Measurements from ENCODE around the gene HPRT1.
"Not testable (repeated sequence)": the region's sequence is repeated elsewhere in the genome, so short reads cannot be mapped to it uniquely, and the experiment has no call there.

The HPRT1 gene, protein sequence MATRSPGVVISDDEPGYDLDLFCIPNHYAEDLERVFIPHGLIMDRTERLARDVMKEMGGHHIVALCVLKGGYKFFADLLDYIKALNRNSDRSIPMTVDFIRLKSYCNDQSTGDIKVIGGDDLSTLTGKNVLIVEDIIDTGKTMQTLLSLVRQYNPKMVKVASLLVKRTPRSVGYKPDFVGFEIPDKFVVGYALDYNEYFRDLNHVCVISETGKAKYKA

DNA sequence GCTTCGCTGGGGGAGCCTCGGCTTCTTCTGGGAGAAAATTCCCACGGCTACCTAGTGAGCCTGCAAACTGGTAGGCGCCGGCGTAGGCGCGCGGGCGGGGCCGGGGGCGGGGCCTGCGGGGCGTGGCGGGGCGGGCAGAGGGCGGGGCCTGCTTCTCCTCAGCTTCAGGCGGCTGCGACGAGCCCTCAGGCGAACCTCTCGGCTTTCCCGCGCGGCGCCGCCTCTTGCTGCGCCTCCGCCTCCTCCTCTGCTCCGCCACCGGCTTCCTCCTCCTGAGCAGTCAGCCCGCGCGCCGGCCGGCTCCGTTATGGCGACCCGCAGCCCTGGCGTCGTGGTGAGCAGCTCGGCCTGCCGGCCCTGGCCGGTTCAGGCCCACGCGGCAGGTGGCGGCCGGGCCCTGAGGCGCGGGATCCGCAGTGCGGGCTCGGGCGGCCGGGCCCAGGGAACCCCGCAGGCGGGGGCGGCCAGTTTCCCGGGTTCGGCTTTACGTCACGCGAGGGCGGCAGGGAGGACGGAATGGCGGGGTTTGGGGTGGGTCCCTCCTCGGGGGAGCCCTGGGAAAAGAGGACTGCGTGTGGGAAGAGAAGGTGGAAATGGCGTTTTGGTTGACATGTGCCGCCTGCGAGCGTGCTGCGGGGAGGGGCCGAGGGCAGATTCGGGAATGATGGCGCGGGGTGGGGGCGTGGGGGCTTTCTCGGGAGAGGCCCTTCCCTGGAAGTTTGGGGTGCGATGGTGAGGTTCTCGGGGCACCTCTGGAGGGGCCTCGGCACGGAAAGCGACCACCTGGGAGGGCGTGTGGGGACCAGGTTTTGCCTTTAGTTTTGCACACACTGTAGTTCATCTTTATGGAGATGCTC, at the start of gene HPRT1:
Gene HPRT1, plus strand, starts transcription at position 161 of the 857 bp plus-strand sequence. Its CDS starts 147 bp downstream, at position 308.
- DNase-seq (ENCODE audit: low read depth): peak; percentile 85

GRCh38 chrX:134416087-134416486, 43.9 kb upstream of the HPRT1 start:
- DNase-seq (ENCODE audit: low read depth): no peak

DNA sequence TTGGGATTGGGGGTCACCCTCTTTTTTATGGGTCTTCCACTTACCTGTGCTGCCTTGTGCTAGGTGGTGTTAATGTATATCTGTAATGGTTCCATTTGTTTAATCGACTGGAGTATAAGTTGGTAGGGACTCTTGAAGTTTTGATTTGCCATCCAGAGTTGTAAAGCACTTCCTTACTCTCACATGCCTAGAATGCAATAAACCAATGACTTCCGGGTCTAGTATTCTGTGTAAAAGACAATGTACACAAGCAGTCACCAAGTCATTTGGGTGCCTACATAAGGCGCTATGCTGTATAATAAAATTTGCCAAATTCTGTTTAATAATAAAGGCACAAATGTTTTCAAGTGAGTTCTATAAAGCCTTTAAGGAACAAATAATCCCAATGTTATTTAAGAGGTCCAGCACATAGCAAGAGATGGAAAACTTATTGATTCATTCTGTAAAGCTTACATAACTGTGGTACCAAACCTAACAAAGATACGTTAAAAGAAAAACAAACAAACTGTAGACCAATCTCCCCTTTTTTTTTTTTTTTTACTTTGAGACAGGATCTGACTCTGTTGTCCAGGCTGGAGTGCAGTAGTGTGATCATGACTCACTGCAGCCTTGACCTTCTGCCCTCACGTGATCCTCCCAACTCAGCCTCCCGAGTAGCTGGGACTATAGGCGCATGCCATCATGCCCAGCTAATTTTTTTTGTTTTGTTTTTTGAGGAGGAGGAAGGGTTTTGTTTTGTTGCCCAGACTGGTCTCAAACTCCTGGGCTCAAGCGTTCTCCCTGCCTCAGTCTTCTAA, 41.5 kb upstream of the HPRT1 start:
- DNase-seq (ENCODE audit: low read depth): peak; percentile 17

- no peak for DNase-seq (ENCODE audit: low read depth)
Observed at GRCh38 chrX:134419784-134420183, 40.2 kb upstream of the HPRT1 start.

DNA sequence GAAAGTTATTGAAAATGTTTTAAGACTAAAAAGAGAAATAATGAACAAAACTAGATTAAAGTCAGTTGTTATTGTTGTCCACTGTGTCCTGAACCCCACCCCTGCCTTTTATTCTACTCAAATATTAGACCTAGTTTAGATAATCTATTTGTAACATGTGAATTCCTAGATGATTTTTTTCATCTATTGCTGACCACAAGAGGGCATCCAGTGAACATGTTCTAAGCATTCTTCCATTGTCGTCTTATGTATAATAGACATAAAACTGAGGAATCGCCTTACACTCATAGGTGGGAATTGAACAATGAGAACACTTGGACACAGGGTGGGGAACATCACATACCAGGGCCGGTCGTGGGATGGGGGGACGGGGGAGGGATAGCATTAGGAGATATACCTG, 36.4 kb upstream of the HPRT1 start:
- DNase-seq (ENCODE audit: low read depth): peak; percentile 41

DNA sequence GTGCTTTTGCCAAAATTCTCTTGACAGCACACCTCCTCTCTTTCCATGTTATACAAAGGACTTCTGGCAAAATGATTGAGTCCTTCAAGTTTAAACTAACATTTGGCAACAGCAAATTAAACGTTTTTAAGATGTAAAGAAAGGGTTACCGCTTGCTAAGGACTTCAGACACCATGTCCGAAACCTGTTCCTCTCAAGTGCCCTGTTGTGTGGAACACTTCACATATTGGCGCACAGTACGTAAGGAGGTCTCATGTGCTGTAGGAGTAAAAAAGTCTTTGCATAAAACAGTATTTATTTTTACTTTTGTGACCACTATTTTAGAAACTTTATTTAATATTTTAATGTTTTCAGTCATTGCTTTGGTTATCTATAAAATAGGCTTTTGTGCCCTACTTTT, 33.7 kb upstream of the HPRT1 start:
- no peak for DNase-seq (ENCODE audit: low read depth)

DNA sequence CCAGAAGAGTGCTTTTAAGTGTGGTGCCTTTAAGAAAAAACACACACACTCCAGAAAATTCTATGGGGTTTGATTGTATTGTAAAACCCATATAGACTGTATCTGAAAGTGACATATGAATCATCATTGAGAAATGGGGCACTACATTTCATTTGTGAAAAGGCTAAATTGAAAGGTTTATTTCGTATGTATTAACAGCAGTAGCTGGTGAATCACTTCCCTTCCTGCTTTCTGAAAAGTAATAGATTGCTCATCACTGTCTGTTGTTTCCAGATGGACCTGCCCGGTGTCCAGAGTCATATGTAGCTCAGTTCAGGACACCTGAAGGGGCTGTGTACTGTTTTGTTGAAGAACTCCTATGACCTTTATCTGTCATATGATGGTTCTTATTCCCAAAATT, 28.1 kb upstream of the HPRT1 start:
- peak; percentile 69 for DNase-seq (ENCODE audit: low read depth)

DNA sequence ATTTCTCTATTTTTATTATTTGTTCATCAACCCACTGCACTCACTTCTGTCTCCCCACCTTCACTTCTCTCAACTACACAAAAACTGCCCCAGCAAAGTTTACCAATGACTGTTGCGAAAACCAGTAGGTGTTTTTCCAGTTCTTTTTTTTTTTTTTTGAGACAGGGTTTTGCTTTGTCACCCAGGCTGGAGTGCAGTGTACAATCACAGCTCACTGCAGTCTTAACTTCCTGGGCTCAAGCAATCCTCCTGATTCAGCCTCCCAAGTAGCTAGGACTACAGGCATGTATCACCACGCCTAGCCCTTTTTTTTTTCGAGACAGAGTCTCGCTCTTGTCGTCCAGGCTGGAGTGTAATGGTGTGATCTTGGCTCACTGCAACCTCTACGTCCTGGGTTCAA, 24.1 kb upstream of the HPRT1 start:
- DNase-seq (ENCODE audit: low read depth): no peak

GRCh38 chrX:134443020-134443419, 16.9 kb upstream of the HPRT1 start:
- DNase-seq (ENCODE audit: low read depth): no peak

DNA sequence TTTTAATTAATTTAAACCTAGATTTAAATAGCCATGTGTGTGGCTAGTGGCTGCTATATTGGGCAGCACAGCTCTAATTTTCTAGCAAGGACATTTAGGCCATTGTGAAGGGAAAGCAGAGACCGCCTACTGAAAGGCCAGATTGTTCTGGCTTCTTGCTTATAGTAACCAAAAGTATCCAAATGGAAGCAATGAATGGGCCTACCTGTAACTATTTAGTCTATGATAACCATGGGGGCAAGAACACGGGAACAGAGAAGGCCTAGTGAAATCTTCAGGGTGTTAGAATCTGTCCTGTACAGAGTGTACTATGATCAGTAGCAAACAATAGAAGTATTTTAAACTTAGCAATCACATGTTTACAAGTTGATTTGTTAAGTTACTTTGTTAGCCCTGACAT, 16.5 kb upstream of the HPRT1 start:
- DNase-seq (ENCODE audit: low read depth): no peak

DNA sequence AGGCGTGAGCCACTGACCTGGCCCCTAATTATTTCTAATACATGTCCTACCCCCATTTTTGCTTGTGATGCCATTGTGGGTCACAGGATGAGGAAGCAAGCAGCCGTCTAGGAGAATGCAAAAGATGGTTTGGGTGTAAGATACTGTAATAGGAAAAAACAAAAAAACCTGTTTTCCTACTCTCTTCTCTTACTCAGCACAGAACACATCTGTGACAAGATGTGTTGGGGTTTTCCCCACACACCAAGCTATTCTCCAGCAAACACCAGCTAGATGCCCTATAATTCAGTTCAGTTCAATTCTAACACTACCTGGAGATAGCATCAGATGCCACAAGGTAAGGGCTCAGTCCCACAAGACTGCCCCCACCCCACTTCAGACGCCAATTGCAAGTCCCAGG, 15.3 kb upstream of the HPRT1 start:
- no peak for DNase-seq (ENCODE audit: low read depth)

DNA sequence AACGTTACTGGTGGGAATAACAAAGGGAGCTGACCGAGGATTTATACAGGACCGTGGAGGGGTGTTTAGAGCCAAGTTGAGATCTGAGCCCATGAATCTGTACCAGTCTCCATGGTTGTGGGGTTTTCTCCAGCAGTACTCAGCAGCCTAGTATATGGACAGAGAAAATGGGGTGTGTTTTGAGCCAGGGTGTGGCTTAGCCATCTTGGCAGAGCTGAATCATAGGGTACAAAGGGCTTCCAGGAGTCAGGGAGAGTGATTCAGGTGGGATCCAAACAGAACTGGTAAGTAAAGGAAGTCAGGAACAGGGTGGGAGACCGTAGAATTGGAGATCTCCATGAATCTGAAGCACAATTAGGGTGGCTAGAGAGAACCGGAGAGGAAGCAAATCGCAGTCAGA, 7.4 kb upstream of the HPRT1 start:
- no peak for DNase-seq (ENCODE audit: low read depth)

GRCh38 chrX:134453631-134454030, 6.3 kb upstream of the HPRT1 start:
- DNase-seq (ENCODE audit: low read depth): no peak

GRCh38 chrX:134454506-134454905, 5.5 kb upstream of the HPRT1 start:
- DNase-seq (ENCODE audit: low read depth): no peak

- no peak for DNase-seq (ENCODE audit: low read depth)
Observed at GRCh38 chrX:134457708-134458107, 2.3 kb upstream of the HPRT1 start.

GRCh38 chrX:134459683-134460004, 321 bp upstream of the HPRT1 start:
- DNase-seq (ENCODE audit: low read depth): no peak

DNA sequence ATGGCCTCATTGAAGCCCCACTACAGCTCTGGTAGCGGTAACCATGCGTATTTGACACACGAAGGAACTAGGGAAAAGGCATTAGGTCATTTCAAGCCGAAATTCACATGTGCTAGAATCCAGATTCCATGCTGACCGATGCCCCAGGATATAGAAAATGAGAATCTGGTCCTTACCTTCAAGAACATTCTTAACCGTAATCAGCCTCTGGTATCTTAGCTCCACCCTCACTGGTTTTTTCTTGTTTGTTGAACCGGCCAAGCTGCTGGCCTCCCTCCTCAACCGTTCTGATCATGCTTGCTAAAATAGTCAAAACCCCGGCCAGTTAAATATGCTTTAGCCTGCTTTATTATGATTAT, 876 bp downstream of the HPRT1 start:
- peak; percentile 23 for DNase-seq (ENCODE audit: low read depth)

- no peak for DNase-seq (ENCODE audit: low read depth)
Observed at GRCh38 chrX:134461437-134461836, 1.5 kb downstream of the HPRT1 start.

- DNase-seq (ENCODE audit: low read depth): no peak
Observed at GRCh38 chrX:134462927-134463326, 3.0 kb downstream of the HPRT1 start.

GRCh38 chrX:134464453-134464852, 4.5 kb downstream of the HPRT1 start:
- DNase-seq (ENCODE audit: low read depth): not testable (repeated sequence)

- peak; percentile 51 for DNase-seq (ENCODE audit: low read depth)
Observed at GRCh38 chrX:134469486-134469885, 9.5 kb downstream of the HPRT1 start.

DNA sequence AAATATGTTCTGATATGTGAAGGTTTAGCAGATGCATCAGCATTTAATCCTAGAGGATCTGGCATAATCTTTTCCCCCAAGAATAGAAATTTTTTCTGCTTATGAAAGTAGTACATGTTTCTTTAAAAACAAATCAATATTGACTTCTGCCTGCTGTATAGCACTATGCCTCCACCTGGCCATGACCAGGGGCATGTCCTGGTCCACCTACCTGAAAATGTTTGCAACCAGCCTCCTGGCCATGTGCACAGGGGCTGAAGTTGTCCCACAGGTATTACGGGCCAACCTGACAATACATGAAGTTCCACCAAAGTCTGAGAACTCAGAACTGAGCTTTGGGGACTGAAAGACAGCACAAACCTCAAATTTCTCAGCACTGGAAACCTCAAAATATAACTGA, 10.0 kb downstream of the HPRT1 start:
- DNase-seq (ENCODE audit: low read depth): no peak

- DNase-seq (ENCODE audit: low read depth): no peak
Observed at GRCh38 chrX:134472041-134472440, 12.1 kb downstream of the HPRT1 start.

Data from EH (cell line).